ENCODE data around the gene ATF7IP2. TPM values are rescaled to one million over a fixed set of nuclear protein-coding genes. Genes with fewer than 3 reads are reported as not detected.

ATF7IP2 gene
- total and polyA plus RNA-seq, 2 donors (not counting 3 experiments of a cell fraction or from before 2014, with no cell fraction given) = 9.7 to 14.6 TPM

DNA sequence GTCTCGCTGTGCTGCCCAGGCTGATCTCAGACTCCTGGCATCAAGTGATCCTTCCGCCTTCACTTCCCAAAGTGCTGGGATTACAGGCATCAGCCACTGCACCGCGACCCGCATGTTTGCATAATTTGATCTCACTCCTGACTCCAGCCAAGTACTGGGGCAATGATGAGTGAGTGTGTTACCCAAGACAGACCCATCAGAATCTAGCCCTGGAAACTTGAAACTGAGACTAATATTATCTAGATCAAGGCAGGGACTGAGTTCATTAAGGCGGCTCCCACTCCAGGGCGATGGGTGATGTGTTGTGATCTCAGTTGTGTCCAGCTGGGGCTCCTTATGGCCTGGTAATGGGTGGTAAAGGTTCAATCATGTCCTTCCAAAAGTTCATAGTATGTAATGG, 141.1 kb downstream of the ATF7IP2 start:
- H3K9ac ChIP-seq (replicated peaks; ENCODE audit: extremely low read depth, insufficient read depth, low read length) = no peak overlapping the region
- H3K79me2 ChIP-seq (ENCODE audit: control insufficient read depth, insufficient read depth, low read length) = no peaks in the 10 kb centered on the region
- CTCF ChIA-PET = no interaction called here
- no peaks in the 10 kb centered on the region for H3K4me1 ChIP-seq (ENCODE audit: control insufficient read depth, extremely low read depth, insufficient read depth, low read length)
- no TSS peak for BruUV-seq (replicated peaks)
- POLR2A ChIA-PET = no interaction called here
- DNase-seq (ENCODE audit: low read depth, low spot score) (no peak), FAIRE-seq (no peak)
- no peak overlapping the region for H2AFZ ChIP-seq (ENCODE audit: low read depth, low read length)
- TF ChIP-seq FOS (IDR thresholded peaks at IDR 0.05; ENCODE audit: borderline replicate concordance, insufficient read depth, low read length) (no peak), POLR2A (IDR thresholded peaks at IDR 0.05; ENCODE audit: low read depth, low read length) (no peak), GATA2 (IDR thresholded peaks at IDR 0.05; ENCODE audit: insufficient read depth, insufficient read length, low read depth, low read length) (no peak), JUN (IDR thresholded peaks at IDR 0.05; ENCODE audit: borderline replicate concordance, insufficient read depth, insufficient read length, low read depth) (no peak), MYC (IDR thresholded peaks at IDR 0.05; ENCODE audit: low read depth, low read length) (no peak), POLR2AphosphoS5 (IDR thresholded peaks at IDR 0.05; ENCODE audit: insufficient read depth, low read depth, low read length) (no peak), EZH2 (IDR thresholded peaks at IDR 0.05; ENCODE audit: borderline replicate concordance, low read depth, low read length, severe bottlenecking) (no peak)
- TF ChIP-seq, protein P1, sequence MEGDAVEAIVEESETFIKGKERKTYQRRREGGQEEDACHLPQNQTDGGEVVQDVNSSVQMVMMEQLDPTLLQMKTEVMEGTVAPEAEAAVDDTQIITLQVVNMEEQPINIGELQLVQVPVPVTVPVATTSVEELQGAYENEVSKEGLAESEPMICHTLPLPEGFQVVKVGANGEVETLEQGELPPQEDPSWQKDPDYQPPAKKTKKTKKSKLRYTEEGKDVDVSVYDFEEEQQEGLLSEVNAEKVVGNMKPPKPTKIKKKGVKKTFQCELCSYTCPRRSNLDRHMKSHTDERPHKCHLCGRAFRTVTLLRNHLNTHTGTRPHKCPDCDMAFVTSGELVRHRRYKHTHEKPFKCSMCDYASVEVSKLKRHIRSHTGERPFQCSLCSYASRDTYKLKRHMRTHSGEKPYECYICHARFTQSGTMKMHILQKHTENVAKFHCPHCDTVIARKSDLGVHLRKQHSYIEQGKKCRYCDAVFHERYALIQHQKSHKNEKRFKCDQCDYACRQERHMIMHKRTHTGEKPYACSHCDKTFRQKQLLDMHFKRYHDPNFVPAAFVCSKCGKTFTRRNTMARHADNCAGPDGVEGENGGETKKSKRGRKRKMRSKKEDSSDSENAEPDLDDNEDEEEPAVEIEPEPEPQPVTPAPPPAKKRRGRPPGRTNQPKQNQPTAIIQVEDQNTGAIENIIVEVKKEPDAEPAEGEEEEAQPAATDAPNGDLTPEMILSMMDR (IDR thresholded peaks at IDR 0.05; ENCODE audit: extremely low read depth in 1 of 2, insufficient read depth in 1 of 2, low read depth in 1 of 2, low read length in 2 of 2) = no peak
- TF ChIP-seq, protein P2, sequence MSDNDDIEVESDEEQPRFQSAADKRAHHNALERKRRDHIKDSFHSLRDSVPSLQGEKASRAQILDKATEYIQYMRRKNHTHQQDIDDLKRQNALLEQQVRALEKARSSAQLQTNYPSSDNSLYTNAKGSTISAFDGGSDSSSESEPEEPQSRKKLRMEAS (IDR thresholded peaks at IDR 0.05; ENCODE audit: insufficient read depth, insufficient read length) = no peak
- no peak overlapping the region for H3K27ac ChIP-seq (ENCODE audit: insufficient read depth, low read depth, low read length)
- no peak overlapping the region for H3K4me3 ChIP-seq (replicated peaks in 1 of 3; ENCODE audit: insufficient read depth in 1 of 3, low read depth in 1 of 3, low read length in 3 of 3)
- H3K9me3 ChIP-seq (replicated peaks; ENCODE audit: control insufficient read depth, insufficient read depth, low read length) = no peaks in the 10 kb centered on the region
- no peaks in the 10 kb centered on the region for H3K36me3 ChIP-seq (ENCODE audit: control insufficient read depth in 2 of 2, extremely low read depth in 1 of 2, insufficient read depth in 2 of 2, low read length in 2 of 2)
- dilution Hi-C loops (cut with MboI; ENCODE audit: extremely low pct_ligation_motif_present, low sequenced_read_pairs) (no loop called here), intact Hi-C loops (cut with micrococcal nuclease) (no loop called here)
- no peak overlapping the region for H3K4me2 ChIP-seq (ENCODE audit: insufficient read depth, low read length)
- H3K27me3 ChIP-seq (ENCODE audit: control insufficient read depth in 2 of 2, insufficient read depth in 2 of 2, low read length in 2 of 2) = no peaks in the 10 kb centered on the region
- no peaks in the 10 kb centered on the region for H4K20me1 ChIP-seq (replicated peaks; ENCODE audit: control insufficient read depth, extremely low read depth, insufficient read depth, low read length)
- no peaks in the 10 kb centered on the region for H3K9me1 ChIP-seq (replicated peaks; ENCODE audit: control insufficient read depth, extremely low read depth, insufficient read depth, low read length)
